GM19395 (cell line): ENCODE results near the gene CTXN3.

Experiments used
- ATAC-seq: cut with Tn5 transposase; IDR thresholded peaks from one replicate; pipeline ENCODE4 v1.9.1; 2021; ENCODE audit warnings: mild to moderate bottlenecking, moderate library complexity; ENCODE audit not compliant: unreplicated experiment

Gene CTXN3

GRCh38 chr5:127649018-127649439 lies at the start of gene CTXN3:
Gene CTXN3 (plus strand): TSS chr5:127649082. CDS start chr5:127657522, 8,440 bp downstream.
- no peak for ATAC-seq

GRCh38 chr5:127599320-127599719 lies 49.6 kb upstream of the CTXN3 start:
- ATAC-seq: no peak

DNA sequence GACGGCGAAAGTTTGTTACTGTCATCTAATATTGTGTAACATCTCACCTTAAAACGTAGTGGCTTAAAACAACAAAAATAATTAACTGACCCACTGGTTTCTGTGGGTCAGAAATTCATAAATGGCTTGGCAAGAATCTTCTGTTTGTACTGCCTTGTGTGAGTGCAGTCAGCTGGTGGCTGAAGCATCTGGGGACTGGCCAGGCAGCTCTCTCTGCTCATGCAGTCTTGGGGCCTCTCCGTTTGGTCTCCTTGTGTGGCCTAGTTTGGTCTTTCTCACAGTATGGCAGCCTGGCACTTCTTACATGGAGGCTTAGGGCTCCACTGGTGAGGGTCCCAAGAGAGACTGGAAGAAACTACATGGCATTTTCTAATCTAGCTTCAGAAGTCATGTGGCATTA lies 49.0 kb upstream of the CTXN3 start:
- no peak for ATAC-seq

GRCh38 chr5:127601111-127601510 lies 47.8 kb upstream of the CTXN3 start:
- no peak for ATAC-seq

- ATAC-seq: no peak
Measured at GRCh38 chr5:127601601-127602000, 47.3 kb upstream of the CTXN3 start.

DNA sequence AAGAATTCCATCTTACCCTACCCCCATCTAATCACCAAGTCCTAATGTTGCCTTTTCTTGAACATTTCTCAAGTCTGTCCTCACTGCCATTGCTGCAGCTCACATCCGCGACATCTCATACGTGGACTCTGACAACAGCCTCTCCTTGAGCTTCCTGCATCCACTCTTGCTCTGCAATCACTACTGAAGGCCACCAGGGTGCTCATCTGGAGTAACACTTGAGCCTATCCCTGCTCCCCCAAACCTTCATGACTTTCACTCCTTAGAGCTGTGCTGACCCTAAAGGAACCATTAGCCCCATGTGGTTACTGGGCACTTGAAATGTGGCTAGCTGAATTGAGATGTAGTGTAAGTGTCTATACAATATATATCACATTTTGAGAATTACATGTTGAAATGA lies 46.4 kb upstream of the CTXN3 start:
- ATAC-seq: no peak

GRCh38 chr5:127602896-127603844 lies 45.7 kb upstream of the CTXN3 start:
- ATAC-seq: no peak

- no peak for ATAC-seq
Measured at GRCh38 chr5:127608077-127608660, 40.7 kb upstream of the CTXN3 start.

DNA sequence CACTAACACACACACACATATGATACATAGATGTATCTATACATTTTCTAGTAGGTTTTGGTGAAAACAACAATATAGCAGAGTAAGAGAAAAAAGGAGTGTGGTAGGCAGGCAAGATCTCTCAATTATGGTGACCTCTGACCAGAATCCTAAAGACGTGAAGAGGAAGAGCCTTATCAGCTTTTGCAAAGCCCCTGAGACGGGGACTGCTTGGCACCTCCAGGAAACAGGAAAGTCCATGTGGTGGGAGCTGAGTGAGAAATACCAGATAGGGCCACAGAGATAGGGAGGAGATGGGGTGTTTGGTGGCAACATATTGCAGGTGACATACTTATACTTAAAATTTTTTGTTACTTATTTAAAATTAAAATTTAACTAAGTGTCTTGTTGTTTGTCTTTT lies 39.9 kb upstream of the CTXN3 start:
- no peak for ATAC-seq

- ATAC-seq: no peak
Measured at GRCh38 chr5:127609957-127610356, 38.9 kb upstream of the CTXN3 start.

- ATAC-seq: no peak
Measured at GRCh38 chr5:127612441-127613141, 36.3 kb upstream of the CTXN3 start.

DNA sequence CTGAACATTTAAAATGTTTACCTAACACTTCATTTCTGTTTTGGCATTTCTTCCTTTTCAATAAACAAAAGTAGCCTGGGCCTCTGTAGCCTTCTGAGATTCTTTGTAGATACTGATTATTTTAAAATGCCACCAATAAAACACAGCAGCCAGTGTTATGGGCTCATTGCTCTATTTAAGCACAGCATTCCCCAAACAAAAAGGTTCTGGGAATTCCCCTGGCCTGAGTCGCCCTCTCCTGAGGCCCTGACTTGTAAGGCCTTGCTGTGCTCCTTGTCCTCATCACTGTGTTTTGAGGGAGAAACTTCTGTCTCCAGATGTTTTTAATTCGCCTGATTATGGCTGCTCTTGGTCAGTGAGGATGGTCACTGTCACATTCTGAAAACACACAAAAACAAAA lies 33.0 kb upstream of the CTXN3 start:
- ATAC-seq: no peak

DNA sequence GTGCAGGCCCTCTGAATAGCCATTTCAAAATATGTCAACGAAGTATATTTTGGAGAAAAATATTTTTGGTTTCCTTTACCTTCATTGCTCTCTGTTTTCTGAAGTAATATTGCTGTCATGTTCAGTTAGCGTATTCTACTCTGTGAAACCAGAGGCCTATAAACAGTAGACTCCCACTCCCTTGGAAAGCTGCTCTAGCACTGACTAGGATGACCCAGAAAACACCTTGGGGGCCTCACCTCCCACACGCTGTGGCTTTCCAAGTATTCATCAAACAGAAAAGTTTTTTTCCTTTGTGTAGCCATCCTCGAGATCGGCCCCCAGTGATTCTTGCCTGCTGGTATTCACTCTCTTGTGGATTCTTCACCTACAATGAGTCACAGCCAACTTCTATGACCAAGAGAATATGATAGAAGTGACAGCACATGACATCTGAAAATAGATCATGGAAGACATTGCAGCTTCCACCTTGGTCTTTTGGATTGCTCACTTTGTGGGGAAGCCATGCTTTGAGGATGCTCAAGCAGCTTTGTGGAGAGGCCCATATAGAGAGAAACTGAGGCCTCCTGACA lies 28.9 kb upstream of the CTXN3 start:
- no peak for ATAC-seq

DNA sequence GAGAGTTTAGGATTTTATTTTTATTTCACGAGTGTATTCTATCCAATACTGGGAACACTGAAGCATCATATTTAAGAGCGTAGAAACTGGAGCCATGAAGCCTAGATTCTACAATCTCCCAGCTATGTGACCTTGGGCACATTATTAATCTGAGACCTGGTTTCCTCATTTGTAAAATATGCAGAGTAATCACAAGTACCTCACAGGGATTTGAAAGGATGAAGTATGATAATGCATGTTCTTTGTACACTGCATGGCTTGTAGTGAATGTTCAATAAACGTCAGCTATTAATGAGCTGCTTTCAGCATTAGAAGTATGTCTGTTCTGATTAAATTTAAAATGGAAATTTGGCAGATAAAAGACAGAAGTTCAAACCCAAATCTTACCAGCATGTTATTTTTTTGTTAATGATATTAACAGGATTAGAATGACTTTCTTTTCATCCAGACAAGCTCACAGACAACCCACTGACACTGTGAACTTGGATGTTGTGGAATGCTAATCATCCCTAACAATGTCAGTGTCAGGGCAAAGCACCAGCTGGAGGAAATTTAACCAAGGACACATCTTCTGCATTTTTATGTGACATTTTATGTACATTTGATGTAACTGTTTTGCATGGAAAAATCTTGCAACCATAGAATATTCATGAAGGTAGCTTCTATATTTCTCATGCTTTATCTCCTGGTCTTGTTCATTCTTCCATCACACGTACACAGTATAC lies 27.1 kb upstream of the CTXN3 start:
- ATAC-seq: no peak

DNA sequence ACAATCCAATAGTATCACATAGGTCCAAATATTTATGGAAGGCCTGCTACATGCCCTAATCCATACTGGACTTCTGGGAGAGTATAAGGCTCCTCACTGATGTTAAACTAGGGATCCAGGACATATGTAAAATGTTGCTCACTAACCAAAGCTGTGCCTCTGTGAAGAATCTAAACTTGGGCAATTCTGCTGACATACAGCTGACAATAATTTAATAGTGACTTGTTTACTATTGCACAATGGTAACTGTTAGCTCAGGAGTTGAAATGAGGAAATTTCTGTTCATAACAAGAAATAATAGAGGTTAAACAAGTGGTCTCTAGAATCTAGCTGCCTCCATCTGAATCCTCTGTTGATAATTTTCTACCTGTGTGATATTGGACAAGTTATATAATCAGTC lies 14.9 kb upstream of the CTXN3 start:
- no peak for ATAC-seq

DNA sequence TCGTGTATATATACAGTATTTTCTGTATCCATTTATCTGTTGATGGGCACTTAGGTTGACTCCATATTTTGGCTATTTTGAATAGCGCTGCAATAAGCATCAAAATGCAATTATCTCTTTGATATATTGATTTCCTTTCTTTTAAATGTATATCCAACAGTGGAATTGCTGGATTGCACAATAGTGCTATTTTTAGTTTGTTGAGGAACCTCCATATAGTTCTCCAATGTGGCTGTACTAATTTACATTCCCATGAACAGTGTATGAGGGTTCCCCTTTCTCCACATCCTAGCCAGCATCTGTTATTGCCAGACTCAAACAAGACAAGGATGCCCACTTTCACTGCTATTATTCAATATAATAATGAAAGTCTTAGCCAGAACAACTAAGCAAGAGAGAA lies 9.1 kb upstream of the CTXN3 start:
- no peak for ATAC-seq

DNA sequence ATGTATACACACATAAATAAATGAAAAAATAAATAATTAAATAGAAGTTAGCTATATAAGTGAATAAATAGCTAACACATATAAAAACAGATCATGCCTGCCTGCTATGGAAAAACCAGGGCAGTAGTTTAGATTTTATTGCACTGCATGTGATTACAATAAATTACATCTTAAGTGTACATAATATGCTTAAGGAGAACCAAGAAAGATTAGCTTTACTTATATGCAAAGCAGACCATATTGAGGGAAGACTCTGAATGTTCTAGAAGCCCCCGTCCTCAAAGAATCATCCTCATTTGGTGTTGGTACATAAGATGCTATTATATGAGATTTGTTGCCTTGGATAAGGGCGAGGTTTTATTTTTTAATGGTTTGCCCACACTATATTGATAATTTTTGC lies 5.9 kb upstream of the CTXN3 start:
- ATAC-seq: no peak

- no peak for ATAC-seq
Measured at GRCh38 chr5:127643607-127644006, 5.3 kb upstream of the CTXN3 start.

GRCh38 chr5:127645300-127645726 lies 3.6 kb upstream of the CTXN3 start:
- no peak for ATAC-seq

DNA sequence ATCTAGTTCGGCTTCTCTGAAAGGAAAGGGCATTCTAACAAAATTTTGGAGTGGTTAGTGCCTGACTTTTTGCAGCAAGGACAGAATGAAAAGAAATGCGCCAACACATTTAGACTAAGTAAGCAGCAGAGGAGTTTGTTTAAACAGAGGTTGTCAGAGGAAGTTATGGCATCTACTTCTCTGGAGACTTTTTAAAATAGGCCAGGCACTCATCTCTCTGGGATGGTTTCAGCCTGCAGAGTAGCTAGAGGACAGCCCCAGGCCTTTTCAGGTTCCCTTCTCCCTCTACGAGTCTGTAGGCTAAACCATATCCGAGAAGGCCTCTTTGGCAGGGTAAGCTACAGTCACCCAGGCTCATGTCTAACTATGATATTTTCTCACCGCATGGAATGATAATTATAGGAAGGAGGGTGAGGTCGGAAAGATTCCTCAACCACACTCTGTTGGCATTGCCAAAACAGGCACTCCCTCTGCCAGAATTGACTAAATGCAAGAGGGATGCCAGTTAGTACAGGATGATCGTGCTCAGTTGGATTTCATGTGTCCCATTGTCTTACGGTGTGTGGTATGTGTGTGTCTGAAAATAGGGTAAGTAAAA lies 1.4 kb upstream of the CTXN3 start:
- ATAC-seq: no peak
